Uterus (tissue), 4 donors: ENCODE measurements around the gene TRPV6. TPM values are rescaled to one million over a fixed set of nuclear protein-coding genes. Genes with fewer than 3 reads are reported as not detected.

Experiments used
- DNase-seq, 2 donors: peaks; one replicate each; pipeline ENCODE4 v3.0.0-alpha.2; 2019 to 2020
- H3K27ac ChIP-seq, 2 donors: fragments of 200-600 bp; sonication (generic); 1 replicate in 1 of 2; 2 replicates in 1 of 2; pipeline ENCODE4 v1.5.1; 2016 to 2018
- H3K27me3 ChIP-seq, 2 donors: fragments of 200-600 bp; sonication (generic); one replicate each; pipeline ENCODE4 v1.5.1; 2018 to 2019; ENCODE audit warnings: control low read depth in 1 of 2
- H3K36me3 ChIP-seq, 2 donors: fragments of 200-600 bp; sonication (generic); one replicate each; pipeline ENCODE4 v1.5.1; 2019; ENCODE audit warnings: control low read depth in 1 of 2
- H3K4me1 ChIP-seq, 2 donors: fragments of 200-600 bp; sonication (generic); one replicate each; pipeline ENCODE4 v1.5.1; 2018 to 2019; ENCODE audit warnings: control low read depth in 1 of 2
- H3K4me3 ChIP-seq, 2 donors: fragments of 200-600 bp; sonication (generic); 1 replicate in 1 of 2; 2 replicates in 1 of 2; pipeline ENCODE4 v1.5.1; 2018 to 2019; ENCODE audit warnings: mild to moderate bottlenecking in 1 of 2
- H3K9me3 ChIP-seq, 2 donors: fragments of 200-600 bp; sonication (generic); one replicate each; pipeline ENCODE4 v1.5.1; 2019; ENCODE audit warnings: control low read depth in 1 of 2
- POLR2A ChIP-seq, 2 donors: fragments of 450-650 bp; IDR thresholded peaks; one replicate each; pipeline ENCODE4 v1.6.1; 2016; ENCODE audit warnings: antibody characterized with exemption in 2 of 2, mild to moderate bottlenecking in 1 of 2, moderate library complexity in 1 of 2
- intact Hi-C: fragments of 100-400 bp; cut with DNase I; formaldehyde crosslinking; loops from one replicate; pipeline ENCODE4 v1.15.1; 2023; ENCODE audit warnings: low total_unique reads
- total RNA-seq, 4 donors: library from RNA; depleted of rRNA in 3 of 4; stranded (reverse); fragments of >200 nt in 3 of 4; gene quantifications; one replicate each; pipeline versions ENCODE4 v1.1.0 to v1.2.4, GENCODE V29; 2014 to 2023
- TF ChIP-seq, protein P1 (sequence below), 4 experiments: fragments of 200-600 bp in 2 of 4; fragments of 450-650 bp in 2 of 4; sonication (generic) in 2 of 4; IDR thresholded peaks; one replicate each; pipeline ENCODE4 v1.5.1; 2016 to 2019; ENCODE audit warnings: antibody characterized with exemption in 4 of 4, mild to moderate bottlenecking in 2 of 4, moderate library complexity in 1 of 4
- donor health status: DM: yes; HTN: yes; CAD: no.

The TRPV6 gene
- total RNA-seq, 4 donors from 2014 or later, result 0.46 to 1.3 TPM; not detected in 2

DNA sequence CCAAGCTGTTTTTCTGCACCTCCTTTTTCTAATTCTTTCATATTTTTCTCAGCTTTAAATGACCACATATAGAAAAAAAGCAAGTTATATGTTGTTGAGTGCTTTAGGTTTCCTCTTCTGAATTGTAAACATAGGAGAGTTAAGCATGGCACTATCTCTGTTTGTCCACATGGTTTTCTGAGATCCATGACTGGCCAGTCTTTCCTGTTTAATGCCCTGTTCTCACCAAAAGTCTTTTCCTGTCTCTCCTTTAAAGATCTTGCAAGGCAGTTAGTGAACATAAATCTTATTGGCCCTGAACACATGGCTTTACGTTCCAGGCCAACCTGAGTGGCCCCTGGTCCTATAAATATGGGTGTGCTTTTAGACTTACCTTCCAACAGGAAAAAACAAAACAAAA lies 28.6 kb upstream of the TRPV6 start:
- Histone ChIP-seq H3K27ac (no peak overlapping the region), H3K36me3 (no peaks in the 10 kb centered on the region), H3K9me3 (no peaks in the 10 kb centered on the region), H3K4me1 (no peaks in the 10 kb centered on the region), H3K4me3 (no peak overlapping the region), H3K27me3 (no peaks in the 10 kb centered on the region)
- TF ChIP-seq, protein P1, sequence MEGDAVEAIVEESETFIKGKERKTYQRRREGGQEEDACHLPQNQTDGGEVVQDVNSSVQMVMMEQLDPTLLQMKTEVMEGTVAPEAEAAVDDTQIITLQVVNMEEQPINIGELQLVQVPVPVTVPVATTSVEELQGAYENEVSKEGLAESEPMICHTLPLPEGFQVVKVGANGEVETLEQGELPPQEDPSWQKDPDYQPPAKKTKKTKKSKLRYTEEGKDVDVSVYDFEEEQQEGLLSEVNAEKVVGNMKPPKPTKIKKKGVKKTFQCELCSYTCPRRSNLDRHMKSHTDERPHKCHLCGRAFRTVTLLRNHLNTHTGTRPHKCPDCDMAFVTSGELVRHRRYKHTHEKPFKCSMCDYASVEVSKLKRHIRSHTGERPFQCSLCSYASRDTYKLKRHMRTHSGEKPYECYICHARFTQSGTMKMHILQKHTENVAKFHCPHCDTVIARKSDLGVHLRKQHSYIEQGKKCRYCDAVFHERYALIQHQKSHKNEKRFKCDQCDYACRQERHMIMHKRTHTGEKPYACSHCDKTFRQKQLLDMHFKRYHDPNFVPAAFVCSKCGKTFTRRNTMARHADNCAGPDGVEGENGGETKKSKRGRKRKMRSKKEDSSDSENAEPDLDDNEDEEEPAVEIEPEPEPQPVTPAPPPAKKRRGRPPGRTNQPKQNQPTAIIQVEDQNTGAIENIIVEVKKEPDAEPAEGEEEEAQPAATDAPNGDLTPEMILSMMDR (IDR thresholded peaks at IDR 0.05), result no peak
- TF ChIP-seq POLR2A (IDR thresholded peaks at IDR 0.05), result no peak
- intact Hi-C loops, result no loop called here
- no peak for DNase-seq

GRCh38 chr7:142913566-142913965 lies 28.0 kb upstream of the TRPV6 start:
- H3K4me1 ChIP-seq, result no peaks in the 10 kb centered on the region
- no peak overlapping the region for H3K4me3 ChIP-seq
- no peaks in the 10 kb centered on the region for H3K9me3 ChIP-seq
- TF ChIP-seq POLR2A (IDR thresholded peaks at IDR 0.05), result no peak
- TF ChIP-seq, protein P1 (IDR thresholded peaks at IDR 0.05), result no peak
- DNase-seq, result no peak
- H3K27me3 ChIP-seq, result no peaks in the 10 kb centered on the region
- H3K36me3 ChIP-seq, result no peaks in the 10 kb centered on the region
- no peak overlapping the region for H3K27ac ChIP-seq
- intact Hi-C loops, result no loop called here

GRCh38 chr7:142913051-142913450 lies 27.5 kb upstream of the TRPV6 start:
- H3K9me3 ChIP-seq, result no peaks in the 10 kb centered on the region
- no peak overlapping the region for H3K4me3 ChIP-seq
- no peaks in the 10 kb centered on the region for H3K36me3 ChIP-seq
- DNase-seq, result no peak
- H3K27ac ChIP-seq, result no peak overlapping the region
- H3K4me1 ChIP-seq, result no peaks in the 10 kb centered on the region
- intact Hi-C loops, result no loop called here
- no peaks in the 10 kb centered on the region for H3K27me3 ChIP-seq
- TF ChIP-seq, protein P1 (IDR thresholded peaks at IDR 0.05), result no peak
- TF ChIP-seq POLR2A (IDR thresholded peaks at IDR 0.05), result no peak

GRCh38 chr7:142910481-142910880 lies 24.9 kb upstream of the TRPV6 start:
- TF ChIP-seq POLR2A (IDR thresholded peaks at IDR 0.05), result no peak
- TF ChIP-seq, protein P1 (IDR thresholded peaks at IDR 0.05), result no peak
- Histone ChIP-seq H3K27ac (no peak overlapping the region), H3K4me3 (no peak overlapping the region), H3K9me3 (no peaks in the 10 kb centered on the region), H3K36me3 (no peaks in the 10 kb centered on the region), H3K4me1 (no peaks in the 10 kb centered on the region), H3K27me3 (no peaks in the 10 kb centered on the region)
- DNase-seq, result no peak
- intact Hi-C loops, result no loop called here

- DNase-seq, result no peak
- TF ChIP-seq POLR2A (IDR thresholded peaks at IDR 0.05), result no peak
- TF ChIP-seq, protein P1 (IDR thresholded peaks at IDR 0.05), result no peak
- intact Hi-C loops, result no loop called here
- H3K4me3 ChIP-seq, result no peak overlapping the region
- no peak overlapping the region for H3K27ac ChIP-seq
- no peaks in the 10 kb centered on the region for H3K36me3 ChIP-seq
- no peaks in the 10 kb centered on the region for H3K27me3 ChIP-seq
- no peaks in the 10 kb centered on the region for H3K9me3 ChIP-seq
- H3K4me1 ChIP-seq, result no peaks in the 10 kb centered on the region
These were observed 24.5 kb upstream of the TRPV6 start for GRCh38 chr7:142910031-142910433.
